Measurements from ENCODE around the gene C1orf167. TPM values are rescaled to one million over a fixed set of nuclear protein-coding genes. Genes with fewer than 3 reads are reported as not detected.

The C1orf167 gene
- total and polyA plus RNA-seq, 10 of the 15 experiments (the other 5 are each of a cell fraction or from before 2014, with no cell fraction given): 0.17 to 0.31 TPM; not detected in 8

DNA sequence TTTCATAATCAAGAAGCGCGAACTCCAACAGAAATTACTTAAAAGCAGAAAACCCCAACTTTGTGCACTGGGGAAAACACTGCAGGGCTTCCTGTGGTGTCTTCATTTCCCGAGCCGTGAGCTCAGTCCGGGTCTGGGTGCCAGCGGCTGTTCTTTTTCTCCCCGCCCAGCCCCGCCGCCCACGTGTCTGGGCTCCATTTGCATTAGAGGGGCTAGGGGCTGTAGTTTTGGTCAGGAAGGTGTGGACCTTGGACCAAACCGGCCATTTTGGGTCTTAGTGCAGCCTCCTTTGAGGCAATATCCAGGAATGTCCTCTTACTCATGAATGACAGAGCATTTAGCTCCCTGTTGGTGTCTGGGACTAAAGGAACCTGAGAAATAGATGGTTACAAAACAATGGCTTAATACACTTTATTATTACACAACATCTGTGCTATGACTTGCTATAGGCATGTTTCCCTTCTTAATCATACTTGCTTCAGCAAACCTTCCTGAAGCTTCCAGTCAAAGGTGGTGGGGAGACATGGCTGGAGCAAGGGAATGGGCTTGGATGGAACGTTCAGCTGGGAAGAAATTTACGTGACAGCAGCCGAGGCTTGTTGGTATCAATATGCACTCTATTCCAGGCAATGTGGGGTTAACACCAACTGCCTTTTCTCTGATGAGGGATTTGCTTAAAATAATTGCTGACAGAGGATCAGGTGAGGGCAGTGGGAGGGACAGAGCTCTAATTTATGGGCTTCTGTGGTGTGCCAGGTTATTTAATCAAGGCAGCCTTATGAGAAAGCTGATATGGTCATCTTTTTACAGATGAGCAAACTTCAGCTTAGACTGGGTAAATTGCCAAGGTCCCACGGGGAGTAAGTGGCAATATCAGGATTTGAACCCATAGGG, 25.0 kb upstream of the C1orf167 start:
- Histone ChIP-seq H3K79me2 (ENCODE audit: control insufficient read depth, insufficient read depth, low read length) (no peaks in the 10 kb centered on the region), H4K20me1 (ENCODE audit: control insufficient read depth, insufficient read depth) (no peaks in the 10 kb centered on the region), H3K27ac (ENCODE audit: control insufficient read depth, insufficient read depth) (peak overlapping the region; percentile 35), H3K4me2 (ENCODE audit: control insufficient read depth, insufficient read depth) (peak overlapping the region; percentile 97), H3K4me1 (ENCODE audit: control insufficient read depth, insufficient read depth, low read length) (peaks cover 15% of the 10 kb centered on the region), H3K9ac (ENCODE audit: control insufficient read depth, insufficient read depth, low read length) (peak overlapping the region; percentile 70), H3K27me3 (replicated peaks in 1 of 2; ENCODE audit: control insufficient read depth in 2 of 2, insufficient read depth in 2 of 2, low read length in 1 of 2) (no peaks in the 10 kb centered on the region), H3K4me3 (peak overlapping the region; percentile 86), H3K9me3 (replicated peaks; ENCODE audit: control insufficient read depth, insufficient read depth, low read length) (no peaks in the 10 kb centered on the region), H2AFZ (ENCODE audit: control insufficient read depth, low read depth, low read length) (peak overlapping the region; percentile 93), H3K36me3 (ENCODE audit: control insufficient read depth in 2 of 2, insufficient read depth in 2 of 2, low read length in 1 of 2) (no peaks in the 10 kb centered on the region)
- no TSS peak for BruUV-seq (replicated peaks)
- 21% methylated on average over 15 of the region's 15 CpGs for WGBS (ENCODE audit: insufficient coverage, insufficient replicate concordance, low lambda C conversion rate, missing lambda C conversion rate)
- FAIRE-seq: no peak
- ChIA-PET RAD21 (ENCODE audit: unreplicated experiment) (interaction anchor here (0.7 to 1.1 kb wide), 5 partner anchors 12 to 94 kb away, joined by 3 to 5 read pairs (median 4); no protein-coding TSS in a partner anchor), POLR2A (interaction anchor here (0.5 to 1.1 kb wide), 3 partner anchors 282 to 1784 kb away, joined by 3 read pairs; partner anchors contain the start of gene MIIP), SMC1A (ENCODE audit: uncharacterized antibody, unreplicated experiment) (interaction anchor here (0.7 to 1.4 kb wide), 6 partner anchors 15 to 69 kb away, joined by 3 to 8 read pairs (median 3); partner anchors contain the start of genes CLCN6 and MTHFR), CTCF (interaction anchor here (0.6 to 3.3 kb wide), 8 partner anchors 12 to 699 kb away, joined by 3 to 17 read pairs (median 4); no protein-coding TSS in a partner anchor)
- intact Hi-C loops (cut with micrococcal nuclease; ENCODE audit: unreplicated experiment): no loop called here
- TF ChIP-seq YY1 (IDR thresholded peaks at IDR 0.05; ENCODE audit: low read depth, low read length): peak; percentile 82
- TF ChIP-seq, protein P1, sequence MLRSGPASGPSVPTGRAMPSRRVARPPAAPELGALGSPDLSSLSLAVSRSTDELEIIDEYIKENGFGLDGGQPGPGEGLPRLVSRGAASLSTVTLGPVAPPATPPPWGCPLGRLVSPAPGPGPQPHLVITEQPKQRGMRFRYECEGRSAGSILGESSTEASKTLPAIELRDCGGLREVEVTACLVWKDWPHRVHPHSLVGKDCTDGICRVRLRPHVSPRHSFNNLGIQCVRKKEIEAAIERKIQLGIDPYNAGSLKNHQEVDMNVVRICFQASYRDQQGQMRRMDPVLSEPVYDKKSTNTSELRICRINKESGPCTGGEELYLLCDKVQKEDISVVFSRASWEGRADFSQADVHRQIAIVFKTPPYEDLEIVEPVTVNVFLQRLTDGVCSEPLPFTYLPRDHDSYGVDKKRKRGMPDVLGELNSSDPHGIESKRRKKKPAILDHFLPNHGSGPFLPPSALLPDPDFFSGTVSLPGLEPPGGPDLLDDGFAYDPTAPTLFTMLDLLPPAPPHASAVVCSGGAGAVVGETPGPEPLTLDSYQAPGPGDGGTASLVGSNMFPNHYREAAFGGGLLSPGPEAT (IDR thresholded peaks at IDR 0.05; ENCODE audit: low read depth): no peak
- TF ChIP-seq, protein P2, sequence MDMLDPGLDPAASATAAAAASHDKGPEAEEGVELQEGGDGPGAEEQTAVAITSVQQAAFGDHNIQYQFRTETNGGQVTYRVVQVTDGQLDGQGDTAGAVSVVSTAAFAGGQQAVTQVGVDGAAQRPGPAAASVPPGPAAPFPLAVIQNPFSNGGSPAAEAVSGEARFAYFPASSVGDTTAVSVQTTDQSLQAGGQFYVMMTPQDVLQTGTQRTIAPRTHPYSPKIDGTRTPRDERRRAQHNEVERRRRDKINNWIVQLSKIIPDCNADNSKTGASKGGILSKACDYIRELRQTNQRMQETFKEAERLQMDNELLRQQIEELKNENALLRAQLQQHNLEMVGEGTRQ (IDR thresholded peaks at IDR 0.05; ENCODE audit: borderline replicate concordance, low read depth, low read length): no peak
- TF ChIP-seq CHD4 (IDR thresholded peaks at IDR 0.05): no peak
- TF ChIP-seq TAF1 (IDR thresholded peaks at IDR 0.05; ENCODE audit: borderline replicate concordance, low read depth, low read length): 0 out of 2 replicates have a peak, but pooled peaks have one; percentile 18
- TF ChIP-seq DPF2 (IDR thresholded peaks at IDR 0.05): 0 out of 2 replicates have a peak, but pooled peaks have one; percentile 7
- peak in 1 of 2 experiments; percentile 76; a peak in 1 of 3 replicates for TF ChIP-seq EGR1 (IDR thresholded peaks at IDR 0.05; ENCODE audit: borderline replicate concordance in 1 of 2, low read depth in 2 of 2, low read length in 2 of 2)
- no peak for TF ChIP-seq MTA3 (IDR thresholded peaks at IDR 0.05; ENCODE audit: borderline replicate concordance, low read length)
- TF ChIP-seq RUNX3 (IDR thresholded peaks at IDR 0.05; ENCODE audit: low read length): peak; percentile 4; the same call in 1 of the 2 replicates
- peak; percentile 14; the same call in 1 of the 3 replicates for TF ChIP-seq POU2F2 (IDR thresholded peaks at IDR 0.05; ENCODE audit: borderline replicate concordance, low read depth, low read length)
- peak; percentile 46; the same call in 1 of the 2 replicates for TF ChIP-seq RAD51 (IDR thresholded peaks at IDR 0.05)
- no peak for DNase-seq (ENCODE audit: low read depth, low spot score)
- ATAC-seq: peak; percentile 77
- in situ Hi-C loops (cut with MboI): no loop called here
